NCI-H1417 treated with DMSO at 0.1 percent for 48 hours (cell line): ENCODE data around the gene TMX3.

Experiments used
- DNase-seq: peaks from one replicate; lab custom pipeline; 2025; lab: John Stamatoyannopoulos, UW

Gene TMX3

DNA sequence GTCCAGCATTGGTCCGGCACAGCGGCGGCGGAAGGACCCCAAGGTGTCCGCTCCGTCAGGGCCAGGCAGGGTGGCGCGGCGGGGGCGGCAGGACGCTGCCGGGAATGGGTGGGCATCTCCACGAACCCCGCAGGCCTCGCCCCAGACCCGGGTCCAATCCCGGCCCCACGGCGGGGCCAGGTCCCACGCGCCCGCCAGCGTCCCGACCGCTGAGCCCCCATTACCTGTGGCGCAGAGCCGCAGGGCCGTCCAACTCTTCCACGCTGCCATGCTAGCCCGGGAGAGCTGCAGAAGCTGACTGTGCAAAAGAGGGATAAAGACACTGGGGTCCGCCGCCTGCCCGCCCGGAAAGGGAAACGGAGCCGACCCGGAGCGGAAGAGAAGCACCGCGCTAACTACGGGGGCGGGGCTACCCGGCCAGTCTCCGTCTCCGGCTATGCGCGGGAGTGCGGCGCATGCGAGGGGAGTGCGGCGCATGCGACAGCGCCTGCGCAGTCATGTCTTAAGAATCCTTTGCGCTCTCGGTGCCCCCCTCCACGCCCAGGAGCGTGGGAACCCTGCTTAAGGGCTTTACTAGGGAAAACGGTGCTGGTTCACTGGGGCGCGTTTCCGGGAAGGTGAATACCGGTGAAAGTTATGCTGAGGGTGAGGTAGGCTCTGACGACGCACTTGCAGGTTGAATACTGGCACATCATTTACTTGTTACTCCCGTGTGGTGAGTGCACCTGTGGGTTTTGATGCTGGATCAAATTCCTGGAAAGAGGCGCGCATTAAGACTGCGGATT is at the start of gene TMX3:
Gene TMX3, minus strand, starts transcription at position 397 of the 785 bp plus-strand sequence. Its CDS starts 127 bp downstream, at position 270.
- peak; percentile 95 for DNase-seq

DNA sequence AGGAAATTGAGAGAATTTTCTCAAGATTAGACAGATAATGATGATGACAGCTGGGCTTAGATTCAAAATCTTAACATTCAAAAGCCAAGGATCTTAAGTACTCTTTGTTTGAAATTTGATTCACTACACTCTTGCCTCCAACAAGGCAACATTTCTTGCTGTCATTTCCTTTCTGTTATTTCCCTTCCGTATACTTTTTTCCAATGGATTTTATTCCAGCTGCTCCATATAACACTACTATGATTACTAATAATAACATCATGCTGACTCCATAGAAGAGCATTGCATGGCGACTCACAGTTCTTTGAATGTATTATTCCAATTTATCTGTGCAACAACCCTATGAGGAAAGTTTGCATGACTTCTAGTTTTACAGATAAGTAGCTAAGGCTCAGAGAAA is 49.1 kb upstream of the TMX3 start:
- no peak for DNase-seq

GRCh38 chr18:68763083-68763482 is 48.2 kb upstream of the TMX3 start:
- DNase-seq: no peak

DNA sequence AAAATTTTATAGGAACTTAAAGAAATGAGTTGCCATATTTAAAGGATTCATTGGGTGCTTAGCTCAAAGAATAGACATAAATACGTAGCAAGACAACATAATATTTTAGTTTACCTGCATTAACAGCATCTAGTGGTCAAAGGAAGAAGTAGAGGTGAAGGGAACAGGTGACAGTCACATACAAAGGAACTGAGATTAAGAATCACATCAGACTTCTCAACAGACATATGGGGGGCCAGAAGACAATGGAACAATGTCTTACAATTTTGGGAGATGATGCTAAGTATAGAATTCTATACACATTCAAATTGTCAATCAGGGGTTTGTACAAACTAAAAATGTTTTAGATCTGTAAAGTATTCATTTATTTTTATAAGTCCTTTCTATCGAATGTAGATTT is 44.4 kb upstream of the TMX3 start:
- DNase-seq: no peak

- no peak for DNase-seq
Observed at GRCh38 chr18:68757126-68757525, 42.2 kb upstream of the TMX3 start.

- no peak for DNase-seq
Observed at GRCh38 chr18:68742206-68742605, 27.3 kb upstream of the TMX3 start.

DNA sequence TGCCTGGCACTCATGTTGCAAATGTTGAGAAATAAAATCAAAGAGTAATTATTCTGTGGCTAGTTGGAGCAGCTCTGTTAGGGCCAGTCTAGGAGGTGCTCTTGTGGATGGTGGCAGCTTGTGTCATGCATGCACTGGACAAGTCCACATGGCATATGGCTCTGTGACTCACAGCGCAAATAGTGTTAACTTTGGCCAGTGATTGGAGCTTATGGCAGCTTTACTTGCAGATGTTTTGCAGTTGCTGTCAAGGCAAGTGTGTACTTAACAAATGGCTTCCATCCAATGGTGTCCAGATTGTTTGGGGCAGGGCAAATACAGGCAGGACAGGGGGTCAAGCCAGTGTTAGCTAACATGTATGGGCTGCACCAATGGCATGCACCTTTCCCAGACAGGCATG is 26.1 kb upstream of the TMX3 start:
- DNase-seq: no peak

GRCh38 chr18:68739462-68739861 is 24.6 kb upstream of the TMX3 start:
- no peak for DNase-seq

- no peak for DNase-seq
Observed at GRCh38 chr18:68738564-68738963, 23.7 kb upstream of the TMX3 start.

GRCh38 chr18:68735483-68736343 is 20.8 kb upstream of the TMX3 start:
- DNase-seq: peak; percentile 23

- DNase-seq: no peak
Observed at GRCh38 chr18:68734308-68734707, 19.4 kb upstream of the TMX3 start.

- no peak for DNase-seq
Observed at GRCh38 chr18:68733707-68734106, 18.8 kb upstream of the TMX3 start.

DNA sequence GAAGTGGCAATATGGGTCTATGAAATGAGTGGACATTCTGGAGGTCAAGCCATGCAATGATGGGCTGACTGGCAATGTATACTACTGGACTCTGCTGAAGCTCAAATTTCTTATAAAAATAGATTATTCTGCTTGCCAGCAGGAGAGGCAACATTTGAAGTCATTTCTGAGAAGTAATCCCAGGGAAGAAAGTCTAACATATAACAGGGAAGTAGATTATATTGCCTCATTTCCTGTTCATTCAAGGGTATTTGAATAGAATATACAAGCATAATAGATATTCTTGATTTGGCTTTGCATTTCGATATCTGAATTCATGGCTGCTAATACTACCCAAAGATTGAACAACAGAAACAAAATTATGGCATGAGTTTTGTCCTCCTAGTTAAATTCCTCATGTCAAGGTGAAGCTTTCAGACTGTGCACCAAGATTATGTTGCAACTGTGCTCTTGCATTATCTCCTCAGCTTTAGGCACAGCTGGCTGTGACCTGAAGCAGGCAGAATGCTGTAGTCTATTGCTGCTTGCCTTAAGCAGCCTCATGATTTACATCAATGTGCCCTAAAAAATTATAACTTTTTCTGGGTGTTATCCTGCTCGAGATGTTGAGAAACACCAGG is 13.3 kb upstream of the TMX3 start:
- DNase-seq: no peak

DNA sequence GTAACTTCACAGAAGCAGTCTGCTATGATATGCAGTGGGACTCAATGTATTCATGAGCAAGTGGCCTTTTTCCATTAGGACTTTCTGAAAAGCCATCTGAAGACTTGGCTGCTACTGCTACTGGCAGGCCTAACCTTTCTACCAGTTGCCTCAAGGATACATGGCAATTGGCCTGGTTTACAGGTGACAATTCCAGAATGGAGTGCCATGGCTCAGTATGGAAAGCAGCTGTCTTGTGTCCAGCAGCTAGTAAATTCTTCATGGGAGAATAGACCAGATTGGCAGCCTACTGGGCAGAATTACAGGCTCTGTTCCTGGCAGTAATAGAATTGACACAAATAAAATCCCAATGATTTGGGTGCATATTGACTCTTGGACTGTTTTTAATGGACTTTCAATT is 12.6 kb upstream of the TMX3 start:
- DNase-seq: no peak

- no peak for DNase-seq
Observed at GRCh38 chr18:68725346-68725745, 10.4 kb upstream of the TMX3 start.

GRCh38 chr18:68724021-68724420 is 9.1 kb upstream of the TMX3 start:
- DNase-seq: no peak

DNA sequence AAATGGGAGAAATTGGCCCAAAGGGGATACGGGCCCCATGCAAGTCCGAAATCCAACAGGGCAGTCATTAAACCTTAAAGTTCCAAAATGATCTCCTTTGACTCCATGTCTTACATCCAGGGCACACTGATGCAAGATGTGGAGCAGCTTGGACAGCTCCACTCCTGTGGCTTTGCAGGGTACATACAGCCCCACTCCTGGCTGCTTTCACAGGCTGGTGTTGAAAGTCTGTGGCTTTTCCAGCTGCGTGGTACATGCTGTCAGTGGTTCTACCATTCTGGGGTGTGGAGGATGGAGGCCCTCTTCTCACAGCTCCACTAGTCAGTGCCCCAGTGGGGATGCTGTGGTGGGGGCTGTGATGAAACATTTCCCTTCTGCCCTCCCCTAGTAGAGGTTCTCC is 8.6 kb upstream of the TMX3 start:
- DNase-seq: no peak

GRCh38 chr18:68722821-68723220 is 7.9 kb upstream of the TMX3 start:
- DNase-seq: no peak

- DNase-seq: no peak
Observed at GRCh38 chr18:68721681-68722583, 7.0 kb upstream of the TMX3 start.

GRCh38 chr18:68714366-68714711 is 569 bp downstream of the TMX3 start:
- no peak for DNase-seq

DNA sequence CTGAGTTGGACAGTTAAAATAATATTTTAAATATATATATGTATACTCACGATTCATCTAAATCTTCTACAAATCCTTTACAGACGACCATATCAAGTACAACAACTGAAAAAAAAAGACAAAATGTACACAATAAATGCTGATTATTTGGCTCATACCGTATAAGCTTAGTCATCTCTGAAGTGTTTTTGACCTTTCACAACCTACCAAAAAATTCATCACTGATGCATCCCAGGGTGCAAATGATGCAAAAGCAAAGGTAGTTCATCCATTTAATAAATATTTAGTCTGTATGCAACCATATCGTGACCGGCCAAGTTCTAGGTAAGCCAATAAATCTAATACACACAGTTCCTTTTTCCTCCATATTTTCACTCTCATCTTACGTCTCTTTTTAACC is 1.1 kb downstream of the TMX3 start:
- no peak for DNase-seq

DNA sequence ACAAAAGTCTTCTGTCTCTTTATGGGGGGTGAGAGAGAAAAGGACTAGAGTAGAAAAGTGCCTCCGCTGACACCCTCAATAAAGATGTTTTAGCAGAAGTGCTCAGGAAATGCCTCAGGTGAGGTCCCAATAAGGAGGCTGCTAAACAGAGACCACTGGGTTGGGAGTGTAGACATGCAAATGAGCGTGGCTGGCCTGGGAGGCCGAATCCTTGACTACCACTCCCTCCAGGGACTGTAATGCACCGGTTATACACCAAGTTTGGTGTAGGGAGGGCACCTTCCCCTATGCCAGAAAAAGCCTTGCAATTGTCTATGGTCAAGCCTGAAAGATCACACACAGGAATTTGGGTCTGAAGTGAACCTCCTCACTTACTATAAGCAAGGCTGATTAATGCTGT is 1.8 kb downstream of the TMX3 start:
- DNase-seq: no peak
